CD4-positive, alpha-beta T cell treated with Interleukin-17A for 4 hours (primary cell): ENCODE measurements around the gene TMED8.
"Not testable (repeated sequence)": the region's sequence is repeated elsewhere in the genome, so short reads cannot be mapped to it uniquely, and the experiment has no call there.

Source experiments
- DNase-seq: peaks from one replicate; pipeline ENCODE4 v3.0.0-alpha.2; 2020; ENCODE audit warnings: mixed read lengths

The TMED8 gene, protein sequence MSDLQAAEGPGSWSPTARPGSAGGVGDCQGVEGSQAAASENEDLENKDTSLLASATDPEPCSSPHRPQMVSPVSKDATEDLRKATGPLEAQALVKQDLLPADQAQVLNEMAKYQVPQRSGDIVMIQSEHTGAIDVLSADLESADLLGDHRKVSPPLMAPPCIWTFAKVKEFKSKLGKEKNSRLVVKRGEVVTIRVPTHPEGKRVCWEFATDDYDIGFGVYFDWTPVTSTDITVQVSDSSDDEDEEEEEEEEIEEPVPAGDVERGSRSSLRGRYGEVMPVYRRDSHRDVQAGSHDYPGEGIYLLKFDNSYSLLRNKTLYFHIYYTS

DNA sequence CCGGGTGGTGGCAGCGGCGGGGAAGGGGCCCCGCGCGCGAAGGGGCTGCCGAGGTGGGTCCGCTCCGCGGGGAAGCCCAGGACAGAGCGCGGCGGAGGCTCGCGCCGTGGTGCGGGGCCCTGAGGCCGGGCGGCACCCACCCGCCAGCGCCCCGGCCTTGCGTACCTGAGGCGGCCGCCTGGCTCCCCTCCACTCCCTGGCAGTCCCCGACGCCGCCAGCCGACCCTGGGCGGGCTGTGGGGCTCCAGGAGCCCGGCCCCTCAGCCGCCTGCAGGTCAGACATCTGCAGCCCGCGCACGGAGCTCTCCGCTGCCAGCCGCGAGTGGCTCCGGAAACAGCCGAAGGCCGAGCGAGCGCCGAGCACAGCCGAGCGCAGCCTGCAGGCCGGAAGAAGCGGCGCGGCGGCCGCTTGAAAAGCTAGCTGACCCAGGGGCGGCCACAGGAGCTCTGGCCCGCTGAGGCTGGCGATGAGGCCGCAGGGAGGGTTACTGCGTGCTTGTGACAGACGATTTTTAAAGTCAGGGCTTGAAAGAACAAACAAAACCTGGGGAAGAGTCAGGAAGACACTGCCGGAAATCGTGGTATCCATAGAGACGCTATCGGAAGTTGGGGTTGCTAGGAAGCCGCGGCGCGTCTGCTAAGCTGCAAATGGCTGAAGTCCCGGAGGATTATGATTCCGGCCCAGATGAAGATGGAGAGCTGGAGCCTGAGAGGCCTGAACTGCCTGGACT lies at the start of gene TMED8, which contains the start of gene SAMD15:
Gene TMED8 (minus strand): TSS at position 324 of the 731 bp plus-strand sequence. CDS start 41 bp downstream, at position 283.
Gene SAMD15 (plus strand): TSS at position 609 of the 731 bp plus-strand sequence. CDS start 40 bp downstream, at position 649.
- DNase-seq: peak; percentile 84

DNA sequence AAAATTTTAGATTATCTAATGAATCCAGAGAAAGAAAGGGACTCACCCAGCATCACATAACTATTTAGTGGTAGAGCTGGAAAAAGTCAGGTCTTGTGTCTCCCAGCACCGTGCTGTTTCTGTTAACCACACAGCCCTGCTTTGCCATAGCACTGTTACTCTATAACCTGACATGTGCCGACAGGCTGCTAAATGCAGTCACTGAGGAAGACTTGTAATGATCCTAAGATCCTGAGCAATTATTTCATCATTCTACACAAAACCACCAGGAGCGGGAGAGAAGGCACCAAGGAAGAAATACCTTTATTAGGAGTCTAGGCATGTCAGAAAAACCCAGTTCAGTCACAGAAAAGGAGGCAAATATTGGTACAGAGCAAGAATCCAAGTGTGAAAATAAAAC lies 49.5 kb upstream of the TMED8 start:
- no peak for DNase-seq

DNA sequence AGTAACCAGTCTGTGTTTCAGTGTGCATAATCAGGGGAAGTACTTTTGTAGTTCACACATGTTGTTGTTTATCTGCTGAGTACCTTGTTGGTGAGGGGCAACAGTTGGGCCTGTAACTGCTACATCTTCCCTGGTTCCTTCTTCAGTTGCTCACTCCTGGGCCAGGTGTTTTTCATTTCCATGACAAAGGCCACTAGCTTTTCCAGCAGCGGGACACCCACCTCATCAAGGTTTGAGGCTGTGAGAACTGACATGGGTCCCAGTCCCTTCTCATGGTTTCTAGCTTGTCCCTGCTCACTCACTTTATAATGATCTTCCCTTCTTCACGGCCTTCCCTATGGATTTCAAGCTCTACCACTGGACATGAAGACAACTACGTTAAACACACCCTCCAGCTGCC lies 48.0 kb upstream of the TMED8 start:
- DNase-seq: no peak

DNA sequence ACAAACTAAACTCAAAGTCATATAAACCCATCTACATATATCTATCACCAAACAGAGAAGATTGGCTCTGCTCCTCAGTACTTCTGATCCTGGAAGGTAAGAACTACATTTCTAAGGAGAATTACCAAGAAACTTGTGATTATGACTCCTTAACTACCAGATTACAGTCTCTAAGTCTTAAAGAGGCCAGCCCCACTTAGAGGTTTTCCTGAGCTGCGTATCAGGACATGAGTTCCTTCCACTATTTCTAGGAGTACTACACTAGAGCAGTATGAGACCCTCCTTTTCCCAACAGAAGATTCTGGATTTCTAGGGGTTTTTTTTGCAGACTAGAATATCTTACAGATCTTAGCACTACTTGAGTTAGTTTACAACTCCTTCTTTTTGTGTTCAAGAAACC lies 46.5 kb upstream of the TMED8 start, which contains the start of gene NOXRED1:
Gene NOXRED1 (minus strand): TSS at position 101 of the 400 bp plus-strand sequence. CDS start 634 bp downstream, outside the sequence.
- DNase-seq: no peak

DNA sequence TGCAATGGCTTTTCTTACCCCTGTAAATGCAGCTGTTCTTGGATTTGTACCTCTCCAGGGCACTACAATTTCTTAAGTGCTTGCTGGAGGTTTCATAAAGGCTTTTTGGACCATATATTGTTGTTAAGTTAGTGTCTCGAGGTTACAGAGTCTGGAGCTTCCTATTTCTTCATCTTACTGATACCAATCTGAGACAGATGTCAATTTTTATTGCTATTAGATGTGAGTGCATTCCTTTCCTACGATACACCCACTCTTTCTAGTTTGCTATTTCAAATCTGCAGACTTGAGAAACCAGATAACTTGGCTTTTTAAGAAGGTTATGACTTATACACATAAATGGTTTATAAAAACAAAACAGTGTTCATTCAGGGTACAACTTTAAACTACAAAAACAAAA lies 44.3 kb upstream of the TMED8 start:
- no peak for DNase-seq

DNA sequence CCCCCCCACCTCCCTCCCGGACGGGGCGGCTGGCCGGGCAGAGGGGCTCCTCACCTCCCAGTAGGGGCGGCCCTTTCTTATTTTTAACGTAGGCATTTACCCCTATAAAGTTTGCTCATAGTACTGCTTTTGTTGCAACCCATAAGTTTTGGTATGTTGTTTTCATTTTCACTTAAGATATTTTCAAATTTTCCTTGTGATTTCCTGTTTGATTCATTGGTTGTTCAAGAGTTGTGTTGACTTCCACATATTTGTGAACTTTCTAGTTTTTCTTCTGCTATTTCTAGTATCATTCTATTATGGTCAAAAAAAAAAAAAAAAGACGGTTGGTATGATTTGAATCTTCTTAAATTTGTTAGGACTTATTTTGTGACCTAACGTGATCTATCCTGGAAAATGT lies 39.9 kb upstream of the TMED8 start:
- no peak for DNase-seq

DNA sequence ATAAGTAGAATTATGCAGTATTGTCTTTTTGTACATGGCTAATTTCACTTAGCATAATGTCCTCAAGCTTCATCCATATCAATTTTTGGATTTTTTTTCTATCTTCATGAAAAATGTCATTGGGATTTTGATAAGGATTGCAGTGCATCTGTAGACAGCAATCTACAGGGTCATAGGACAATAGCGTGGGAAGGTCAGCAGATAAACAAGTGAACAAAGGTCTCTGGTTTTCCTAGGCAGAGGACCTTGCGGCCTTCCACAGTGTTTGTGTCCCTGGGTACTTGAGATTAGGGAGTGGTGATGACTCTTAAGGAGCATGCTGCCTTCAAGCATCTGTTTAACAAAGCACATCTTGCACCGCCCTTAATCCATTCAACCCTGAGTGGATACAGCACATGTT lies 39.2 kb upstream of the TMED8 start:
- not testable (repeated sequence) for DNase-seq

DNA sequence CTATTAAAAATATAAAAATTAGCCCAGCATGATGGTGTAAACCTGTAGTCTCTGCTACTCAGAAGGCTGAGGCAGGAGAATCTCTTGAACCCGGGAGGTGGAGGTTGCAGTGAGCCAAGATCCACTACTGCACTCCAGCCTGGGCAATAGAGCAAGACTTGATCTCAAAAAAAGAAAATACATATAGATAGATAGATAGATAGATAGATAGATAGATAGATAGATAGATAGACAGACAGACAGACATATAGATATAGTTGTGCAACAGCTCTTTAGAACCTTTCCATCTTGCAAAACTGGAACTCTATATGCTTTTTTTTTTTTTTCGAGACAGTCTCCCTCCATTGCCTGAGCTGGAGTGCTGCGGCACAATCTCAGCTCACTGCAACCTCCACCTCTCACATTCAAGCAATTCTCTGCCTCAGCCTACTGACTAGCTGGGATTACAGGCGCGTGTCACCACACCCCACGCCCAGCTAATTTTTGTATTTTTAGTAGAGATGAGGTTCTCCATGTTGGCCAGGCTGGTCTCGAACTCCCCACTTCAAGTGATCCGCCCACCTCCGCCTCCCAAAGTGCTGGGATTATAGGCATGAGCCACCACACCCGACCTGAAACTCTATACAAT lies 38.6 kb upstream of the TMED8 start:
- not testable (repeated sequence) for DNase-seq

DNA sequence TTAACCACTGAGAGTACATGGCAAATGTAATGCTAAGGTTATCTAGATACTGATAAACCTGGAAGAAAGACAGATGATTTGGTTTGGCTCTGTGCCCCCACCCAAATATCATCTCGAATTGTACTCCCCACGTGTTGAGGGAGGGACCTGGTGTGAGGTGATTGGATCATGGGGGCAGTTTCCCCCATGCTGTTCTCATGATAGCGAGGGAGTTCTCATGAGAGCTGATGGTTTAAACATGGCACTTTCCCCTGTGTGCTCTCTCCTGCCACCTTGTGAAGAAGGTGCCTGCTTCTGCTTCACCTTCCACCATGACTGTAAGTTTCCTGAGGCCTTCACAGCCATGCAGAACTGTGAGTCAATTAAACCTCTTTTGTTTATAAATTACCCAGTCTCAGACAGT lies 32.2 kb upstream of the TMED8 start:
- DNase-seq: no peak

DNA sequence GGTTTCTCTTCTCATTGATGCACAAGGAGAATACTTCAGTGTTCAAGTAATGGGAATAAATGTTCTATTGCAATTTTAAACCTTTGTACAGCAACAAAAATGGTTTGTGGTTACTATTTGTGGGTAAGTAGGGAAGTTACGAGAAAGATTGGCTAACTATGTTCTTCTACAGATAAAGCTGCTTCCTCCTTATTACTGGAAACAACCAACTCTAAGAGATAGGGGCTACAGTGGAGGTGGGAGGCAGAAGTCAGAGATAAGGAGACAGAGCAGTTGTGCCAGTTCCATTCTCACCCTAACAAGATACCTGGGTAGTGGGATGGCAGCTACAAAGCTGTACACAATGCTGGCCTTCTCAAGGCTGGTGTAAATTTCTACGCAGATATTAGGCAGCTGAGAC lies 30.3 kb upstream of the TMED8 start:
- DNase-seq: no peak

DNA sequence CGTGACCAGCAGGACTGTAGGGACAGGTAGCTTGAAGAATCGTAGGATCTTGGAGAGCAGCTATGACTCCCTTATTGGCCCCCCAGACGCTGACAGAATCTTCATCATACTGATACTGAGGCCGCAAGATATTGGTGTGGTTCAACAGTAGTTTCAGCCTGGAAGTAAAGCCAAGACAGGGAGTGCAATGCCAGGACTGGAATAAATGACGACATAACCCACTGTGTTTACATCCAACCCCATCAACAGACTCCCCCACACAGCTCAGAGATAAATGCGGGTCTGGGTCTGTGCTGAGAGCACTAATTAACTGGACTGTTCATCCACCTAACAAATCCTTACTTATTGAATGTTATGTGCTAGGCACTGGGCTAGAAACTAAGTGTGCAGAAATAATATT lies 29.8 kb upstream of the TMED8 start:
- no peak for DNase-seq

DNA sequence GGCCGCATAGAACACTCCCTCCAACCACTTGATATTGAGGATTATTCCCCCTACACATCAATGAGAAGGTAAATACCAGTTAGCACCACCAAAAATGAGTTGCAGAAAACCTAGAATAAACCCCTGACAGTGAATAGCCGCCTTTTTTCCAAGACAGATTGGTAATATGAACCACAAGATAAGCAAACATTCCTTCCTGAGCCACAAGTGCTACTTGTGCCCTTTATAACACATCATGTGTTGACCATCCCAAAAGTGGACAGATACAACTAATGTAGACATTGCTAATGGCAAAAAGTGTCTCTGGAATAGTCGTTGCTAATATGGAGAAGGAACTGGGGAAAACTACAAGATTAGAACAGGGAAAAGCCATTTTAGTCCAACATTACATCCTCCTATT lies 29.2 kb upstream of the TMED8 start:
- DNase-seq: no peak

DNA sequence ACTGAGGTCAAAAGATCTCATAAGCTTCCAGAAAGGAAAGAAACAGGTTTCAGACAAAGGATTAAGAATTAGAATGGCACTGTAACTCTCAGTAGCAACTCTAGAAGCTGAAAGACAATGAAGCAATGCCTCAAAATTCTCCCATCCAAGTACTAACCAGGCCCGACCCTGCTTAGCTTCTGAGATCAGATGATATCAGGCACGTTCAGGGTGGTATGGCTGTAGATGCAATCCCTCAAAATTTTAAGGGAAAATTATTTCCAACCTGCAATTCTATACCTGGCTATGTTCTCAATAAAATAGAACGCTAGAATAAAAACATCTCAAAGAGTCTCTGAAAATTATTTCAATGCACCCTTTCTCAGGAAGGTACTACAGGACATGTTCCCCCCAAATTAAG lies 26.9 kb upstream of the TMED8 start:
- no peak for DNase-seq

DNA sequence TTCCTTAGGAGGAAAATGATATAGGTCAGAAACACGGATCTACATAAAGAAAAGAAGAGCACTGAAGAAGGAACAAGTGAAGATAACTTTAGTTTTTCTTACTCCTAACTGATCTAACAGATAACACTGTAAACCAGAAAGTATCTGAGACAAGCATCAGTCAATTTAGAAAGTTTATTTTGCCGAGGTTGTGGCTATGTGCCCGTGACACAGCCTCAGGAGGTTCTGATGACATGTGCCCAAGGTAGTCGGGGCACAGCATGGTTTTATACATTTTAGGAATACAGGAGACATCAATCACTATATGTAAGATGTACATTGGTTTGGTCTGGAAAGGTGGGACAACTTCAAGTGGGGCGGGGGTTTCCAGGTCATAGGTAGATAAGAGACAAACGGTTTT lies 23.3 kb upstream of the TMED8 start:
- no peak for DNase-seq

DNA sequence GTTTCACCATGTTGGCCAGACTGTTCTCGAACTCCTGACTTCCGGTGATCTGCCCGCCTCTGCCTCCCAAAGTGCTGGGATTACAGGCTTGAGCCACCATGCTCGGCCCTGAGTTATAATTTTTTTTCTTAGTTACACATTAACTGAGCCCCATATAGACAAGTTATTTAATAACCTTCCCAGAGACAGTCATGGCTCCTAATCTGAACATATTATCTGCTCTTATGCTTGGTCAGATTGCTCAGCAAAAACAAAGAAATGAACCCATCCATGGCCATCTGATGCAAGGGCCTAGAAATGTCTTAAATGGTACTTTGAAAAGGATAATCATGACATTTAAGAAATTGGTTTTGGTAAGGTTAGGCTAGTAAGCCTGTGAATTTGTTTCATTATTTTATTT lies 13.3 kb upstream of the TMED8 start:
- no peak for DNase-seq

DNA sequence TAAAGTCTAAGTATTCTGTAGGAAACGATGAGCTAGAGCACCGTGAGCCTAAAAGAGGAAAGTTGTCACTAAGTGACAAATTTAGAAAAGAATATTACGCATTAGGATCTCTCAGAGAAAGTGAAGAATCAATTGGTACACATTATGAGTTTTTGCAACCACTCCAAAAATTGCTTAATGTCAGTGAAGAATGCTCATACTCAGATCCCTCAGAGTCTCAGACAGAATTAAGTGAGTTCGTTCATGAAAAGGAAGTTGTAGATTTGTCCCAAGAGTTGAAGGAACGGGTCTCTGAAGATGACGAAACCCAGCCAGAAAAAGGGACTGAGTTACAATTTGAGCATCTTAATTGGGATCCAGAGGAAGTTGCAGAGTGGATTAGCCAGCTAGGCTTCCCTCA lies 1.8 kb upstream of the TMED8 start:
- DNase-seq: no peak

DNA sequence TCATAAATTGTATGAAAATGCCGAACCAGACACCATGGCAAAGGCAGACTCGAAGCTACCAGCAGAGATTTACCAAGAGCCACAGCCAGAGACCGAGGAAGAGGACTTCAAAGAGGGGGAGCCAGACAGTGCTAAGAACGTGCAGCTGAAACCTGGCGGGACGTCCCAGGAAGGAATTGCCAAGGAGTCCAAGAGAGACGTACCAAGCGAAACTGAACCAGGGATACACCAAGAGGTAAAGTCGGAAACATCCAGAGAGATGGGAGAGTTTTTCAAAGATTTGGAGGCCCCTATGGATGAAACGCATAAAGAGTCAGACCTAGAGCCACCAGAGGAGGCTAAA lies 579 bp upstream of the TMED8 start:
- DNase-seq: no peak

DNA sequence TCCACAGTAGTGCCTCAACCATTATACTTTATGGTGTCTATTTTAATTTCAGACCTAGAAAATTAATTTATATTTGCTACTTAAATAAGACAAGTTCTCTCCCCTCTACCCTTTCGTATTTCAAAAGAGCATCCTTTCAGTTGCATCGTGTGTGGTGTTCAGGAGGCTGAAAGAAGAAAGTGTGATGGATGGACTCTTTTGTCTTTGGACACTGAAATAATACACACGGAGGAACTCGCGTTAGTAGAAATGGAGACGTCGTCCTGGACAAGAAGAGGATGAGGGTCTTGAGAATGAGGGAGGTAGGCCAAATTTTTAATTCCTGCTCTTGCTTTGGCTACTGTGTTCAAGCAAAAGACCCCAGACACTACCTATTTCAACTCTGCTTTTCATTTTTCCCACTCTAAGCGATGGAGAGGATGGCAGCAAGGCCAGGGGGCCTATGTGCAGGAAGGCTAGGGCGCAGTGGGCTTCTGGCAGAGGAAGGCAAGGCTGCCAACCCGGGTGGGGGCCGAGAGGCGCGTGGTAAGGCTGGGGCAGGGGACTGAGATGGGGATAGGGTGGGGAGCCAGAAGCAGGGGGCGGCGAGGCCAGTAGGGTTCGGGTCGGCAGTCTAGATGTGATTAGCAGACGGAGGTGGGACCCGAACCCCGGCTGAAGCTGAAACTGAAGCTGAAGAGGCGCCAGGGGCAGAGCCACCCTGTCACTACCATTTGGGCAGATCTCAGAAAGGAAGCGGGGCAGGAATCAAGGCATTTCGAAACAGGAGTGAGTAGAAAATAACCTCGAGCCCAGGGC lies 722 bp downstream of the TMED8 start:
- peak; percentile 41 for DNase-seq

DNA sequence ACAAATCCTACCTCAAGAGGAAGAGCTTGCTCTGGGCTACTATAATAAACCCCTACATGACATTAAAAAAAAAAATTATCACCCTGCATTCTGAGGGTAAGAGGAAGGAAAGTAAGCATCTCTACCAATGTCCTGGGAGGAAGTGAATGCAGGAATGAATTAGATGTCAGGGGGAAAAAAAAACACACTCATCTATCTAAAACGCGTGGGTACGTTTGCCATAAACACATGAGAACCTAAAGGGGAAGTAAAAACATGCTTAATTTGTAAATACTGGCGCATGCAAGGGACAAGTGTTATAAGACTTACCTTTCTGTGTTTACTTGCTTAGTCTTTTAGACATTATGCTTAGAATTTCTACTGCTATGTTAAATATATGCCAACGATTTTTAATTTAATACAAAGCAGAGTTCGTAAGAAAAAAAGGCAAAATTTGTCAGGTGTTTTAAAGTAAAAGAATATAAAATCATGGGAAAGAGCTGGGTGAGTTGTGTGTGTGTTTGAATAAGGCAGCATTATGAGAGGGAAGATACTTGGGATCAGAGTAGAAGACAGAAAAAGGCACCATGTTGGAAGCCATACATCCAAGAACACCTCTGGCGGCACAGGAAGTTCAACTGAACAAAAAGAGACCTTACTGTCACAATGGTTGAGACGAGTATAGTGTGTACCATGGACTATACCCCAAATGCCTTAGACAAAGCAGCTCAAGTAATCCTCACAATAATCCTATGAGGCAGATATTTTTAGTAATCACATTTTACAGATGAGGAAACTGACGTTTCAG lies 1.5 kb downstream of the TMED8 start:
- DNase-seq: no peak

DNA sequence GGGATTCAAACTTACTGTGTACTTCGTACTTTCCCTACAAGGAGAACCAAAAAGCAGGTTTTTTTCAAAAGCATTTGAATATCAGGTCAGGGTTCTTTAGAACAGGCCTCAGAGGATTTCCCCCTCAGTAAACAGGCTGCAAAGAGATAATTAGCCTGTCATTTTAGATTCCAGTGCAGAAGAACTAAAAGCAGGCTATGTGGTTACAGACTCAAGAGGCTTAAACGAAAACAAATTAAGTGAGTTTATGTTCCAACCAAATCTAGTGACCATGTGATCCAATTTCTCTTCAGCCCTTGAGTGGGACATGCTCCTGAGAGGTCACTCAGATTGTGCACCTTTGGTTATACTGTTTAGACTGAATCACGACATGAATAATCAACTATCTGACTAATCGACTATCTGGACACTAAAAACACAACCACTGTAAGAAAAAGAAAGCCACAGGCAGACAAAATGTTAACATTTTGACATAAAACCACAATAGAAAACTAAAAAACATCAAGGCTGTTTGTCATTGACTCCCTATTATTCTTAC lies 4.5 kb downstream of the TMED8 start:
- DNase-seq: no peak

DNA sequence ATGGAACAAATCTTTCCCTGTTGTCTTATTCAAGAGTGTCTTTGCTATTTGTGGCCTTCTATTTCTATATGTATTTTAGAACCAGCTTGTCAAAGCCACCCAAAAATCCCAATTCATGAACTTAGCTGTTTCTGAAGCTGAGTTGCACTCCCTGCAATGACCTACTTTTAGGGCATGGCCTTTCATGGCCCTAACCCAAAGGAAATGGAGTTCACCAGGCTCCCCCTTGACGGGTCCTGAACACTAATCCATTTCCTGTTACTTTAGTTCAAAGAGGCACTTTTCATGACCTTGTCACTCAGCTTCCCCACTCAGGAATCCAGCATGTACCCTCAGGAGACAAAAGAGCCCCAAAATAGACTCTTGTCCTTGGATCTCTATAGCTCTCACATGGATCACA lies 7.6 kb downstream of the TMED8 start:
- DNase-seq: peak; percentile 22

DNA sequence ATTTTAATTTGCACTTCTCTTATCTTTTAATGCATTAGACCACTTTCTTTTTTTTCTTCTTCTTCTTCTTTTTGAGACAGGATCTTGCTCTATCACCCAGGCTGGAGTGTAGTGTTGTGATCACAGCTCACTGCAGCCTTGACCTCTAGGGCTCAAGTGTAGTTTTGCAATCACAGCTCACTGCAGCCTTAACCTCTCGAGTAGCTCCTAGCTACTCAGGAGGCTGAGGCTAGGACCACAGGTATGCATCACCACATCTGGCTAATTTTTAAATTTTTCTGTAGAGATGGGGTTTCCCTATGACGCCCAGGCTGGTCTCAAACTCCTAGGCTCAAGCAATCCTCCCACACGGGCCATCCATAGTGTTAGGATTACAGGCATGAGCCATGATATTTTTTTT lies 12.7 kb downstream of the TMED8 start:
- no peak for DNase-seq
